H1 (cell line): Measurements from ENCODE around the gene SPAG8. TPM values are rescaled to one million over a fixed set of nuclear protein-coding genes. Genes with fewer than 3 reads are reported as not detected.
A peak's percentile ranks its signal among the peaks of the same experiment; 100 is the strongest.

Experiments used
- ATF3 ChIP-seq: IDR thresholded peaks from 2 replicates; pipeline ENCODE4 v1.6.1; 2011; ENCODE audit warnings: low read depth, mild to moderate bottlenecking, low read length; ENCODE audit not compliant: insufficient read depth
- CHD7 ChIP-seq: fragments of 300-600 bp; sonication (generic); IDR thresholded peaks from 2 replicates; pipeline ENCODE4 v1.7.1; 2012; ENCODE audit warnings: low read length, moderate library complexity, mild to moderate bottlenecking, inconsistent platforms; ENCODE audit not compliant: insufficient replicate concordance
- GABPA ChIP-seq: IDR thresholded peaks from 2 replicates; pipeline ENCODE4 v1.6.1; 2011; ENCODE audit warnings: mild to moderate bottlenecking, low read length, moderate library complexity, borderline replicate concordance; ENCODE audit not compliant: insufficient read depth
- MAX ChIP-seq: IDR thresholded peaks from 2 replicates; pipeline ENCODE4 v1.6.1; 2012; ENCODE audit warnings: inconsistent platforms
- POLR2AphosphoS5 ChIP-seq: IDR thresholded peaks from 2 replicates; pipeline ENCODE4 v1.6.1; 2011; ENCODE audit warnings: low read depth, low read length
- SP1 ChIP-seq: IDR thresholded peaks from 2 replicates; pipeline ENCODE4 v1.6.1; 2011; ENCODE audit warnings: low read depth, low read length
- TEAD4 ChIP-seq: IDR thresholded peaks from 2 replicates; pipeline ENCODE4 v1.6.1; 2012; ENCODE audit warnings: low read depth, low read length, inconsistent platforms, mixed read lengths
- polyA plus RNA-seq, 7 experiments: library from polyadenylated mRNA; depleted of rRNA in 3 of 7; stranded (reverse) in 5 of 7; unstranded in 2 of 7; fragments of >200 nt in 5 of 7; fragments of 200-250 nt in 2 of 7; gene quantifications; 1 replicate in 5 of 7; 2 replicates in 1 of 7; 4 replicates in 1 of 7; pipeline versions ENCODE4 v1.2.1 to v1.2.3, GENCODE V29; 2011 to 2013; ENCODE audit warnings: missing spikeins in 2 of 7, mixed read lengths in 2 of 7
- total RNA-seq: library from RNA; stranded (reverse); fragmentation: NEBNext Ultra II Directional; extraction: Animal tissue kit (Norgen Biotek cat#: 25700); gene quantifications from 2 replicates; pipeline ENCODE4 v1.2.1, GENCODE V29; 2021

SPAG8 gene
- total and polyA plus RNA-seq, 2 of the 8 experiments (the other 6 are each of a cell fraction or from before 2014, with no cell fraction given): 0.37 to 0.44 TPM

- no peak for TF ChIP-seq CHD7
- 0 out of 2 replicates have a peak, but pooled peaks have one; percentile 35 for TF ChIP-seq GABPA
- TF ChIP-seq ATF3: no peak
- no peak; the same call in 1 of the 2 replicates for TF ChIP-seq POLR2AphosphoS5
- no peak for TF ChIP-seq TEAD4
- peak; percentile 58 for TF ChIP-seq MAX
- TF ChIP-seq SP1: no peak
Observed at GRCh38 chr9:35790385-35791296, 21.4 kb downstream of the SPAG8 start (continued).
